H1 (cell line): ENCODE results near the gene GJC2. TPM values are rescaled to one million over a fixed set of nuclear protein-coding genes. Genes with fewer than 3 reads are reported as not detected.
A peak's percentile ranks its signal among the peaks of the same experiment; 100 is the strongest.

ENCODE experiments used
- CTCF ChIA-PET: fragments of 300-600 bp; sonication (Branson Sonifier 250); formaldehyde crosslinking; loops from one replicate; lab custom pipeline; 2021; ENCODE audit not compliant: partially characterized antibody; lab: Charles Lee
- POLR2A ChIA-PET: fragments of 300-600 bp; sonication (Branson Sonifier 250); formaldehyde crosslinking; loops from one replicate; lab custom pipeline; 2021; ENCODE audit warnings: inconsistent platforms; ENCODE audit not compliant: partially characterized antibody; lab: Charles Lee
- DNase-seq, 2 experiments: peaks; one replicate each; pipeline versions ENCODE4 v3.0.0 to v3.0.0-alpha.2; 2010 to 2022; ENCODE audit warnings: low spot score in 2 of 2, low read depth in 1 of 2, mixed read lengths in 1 of 2
- FAIRE-seq: peaks from 2 replicates; lab custom pipeline; 2011; peaks lifted over from hg19 to GRCh38; lab: Jason Lieb, UNC
- H2AFZ ChIP-seq: 2 replicates; pipeline ENCODE4 v1.8.1; 2012; ENCODE audit warnings: low read length, inconsistent platforms
- H2AK5ac ChIP-seq: 2 replicates; pipeline ENCODE4 v1.6.1; 2013; ENCODE audit warnings: low read depth, low read length
- H2BK120ac ChIP-seq: replicated peaks from 2 replicates; pipeline ENCODE3; 2013; ENCODE audit warnings: low read depth, low read length, inconsistent platforms
- H2BK12ac ChIP-seq: 2 replicates; pipeline ENCODE4 v1.6.1; 2013; ENCODE audit warnings: low read depth, low read length
- H2BK15ac ChIP-seq: 2 replicates; pipeline ENCODE4 v1.6.1; 2013; ENCODE audit warnings: low read length
- H2BK20ac ChIP-seq: 2 replicates; pipeline ENCODE4 v1.6.1; 2013; ENCODE audit warnings: low read length
- H2BK5ac ChIP-seq: 2 replicates; pipeline ENCODE4 v1.6.1; 2013; ENCODE audit warnings: low read depth, low read length
- H3K14ac ChIP-seq: 2 replicates; pipeline ENCODE4 v1.6.1; 2013; ENCODE audit warnings: inconsistent platforms; ENCODE audit not compliant: insufficient read length
- H3K18ac ChIP-seq: 2 replicates; pipeline ENCODE4 v1.6.1; 2013; ENCODE audit warnings: low read length; ENCODE audit errors: extremely low read depth
- H3K23ac ChIP-seq: 2 replicates; pipeline ENCODE4 v1.6.1; 2013; ENCODE audit warnings: inconsistent platforms; ENCODE audit not compliant: insufficient read length
- H3K23me2 ChIP-seq: 2 replicates; pipeline ENCODE4 v1.6.1; 2013; ENCODE audit warnings: low read depth, low read length
- H3K27ac ChIP-seq: 2 replicates; pipeline ENCODE4 v1.6.1; 2011; ENCODE audit warnings: low read depth, low read length, inconsistent platforms
- H3K27me3 ChIP-seq, 4 experiments: replicated peaks in 1 of 4; 1 replicate in 1 of 4; 2 replicates in 3 of 4; pipeline versions ENCODE4 v1.6.1 to v1.8.1; 2011 to 2013; ENCODE audit warnings: low read length in 3 of 4, mild to moderate bottlenecking in 3 of 4, inconsistent platforms in 2 of 4, mixed read lengths in 2 of 4, moderate library complexity in 1 of 4; ENCODE audit not compliant: control insufficient read depth in 3 of 4, insufficient read depth in 3 of 4; ENCODE audit errors: extremely low read depth in 1 of 4
- H3K36me3 ChIP-seq, 4 experiments: 2 replicates each; pipeline versions ENCODE4 v1.6.1 to v1.8.1; 2011 to 2013; ENCODE audit warnings: mild to moderate bottlenecking in 4 of 4, low read length in 3 of 4, moderate library complexity in 2 of 4, control low read depth in 1 of 4, inconsistent platforms in 1 of 4; ENCODE audit not compliant: insufficient read depth in 4 of 4, control insufficient read depth in 2 of 4
- H3K4ac ChIP-seq: replicated peaks from 2 replicates; pipeline ENCODE3; 2013; ENCODE audit warnings: low read length, low read depth, mixed read lengths, inconsistent platforms; ENCODE audit not compliant: insufficient read length
- H3K4me1 ChIP-seq, 4 experiments: replicated peaks in 1 of 4; 1 replicate in 1 of 4; 2 replicates in 3 of 4; pipeline versions ENCODE4 v1.6.1 to v1.8.1; 2011 to 2013; ENCODE audit warnings: low read length in 3 of 4, inconsistent platforms in 2 of 4, mixed read lengths in 1 of 4; ENCODE audit not compliant: insufficient read depth in 4 of 4, control insufficient read depth in 3 of 4
- H3K4me2 ChIP-seq, 2 experiments: 2 replicates each; pipeline versions ENCODE4 v1.6.1 to v1.8.1; 2011 to 2013; ENCODE audit warnings: low read depth in 2 of 2, low read length in 2 of 2, control low read depth in 1 of 2, inconsistent platforms in 1 of 2, mild to moderate bottlenecking in 1 of 2; ENCODE audit not compliant: insufficient read depth in 1 of 2
- H3K4me3 ChIP-seq, 4 experiments: fragments of 200-600, 300-600 bp in 1 of 4; sonication (generic), shearing (Covaris generic), sonication (Bioruptor Twin) in 1 of 4; 2 replicates each; pipeline versions ENCODE4 v1.5.1 to v1.8.1; 2011 to 2016; ENCODE audit warnings: low read length in 4 of 4, low read depth in 3 of 4, control low read depth in 2 of 4, inconsistent platforms in 2 of 4, mild to moderate bottlenecking in 2 of 4, mixed read lengths in 1 of 4, moderate library complexity in 1 of 4; ENCODE audit not compliant: insufficient read depth in 2 of 4; ENCODE audit errors: extremely low read depth in 1 of 4
- H3K56ac ChIP-seq: replicated peaks from 2 replicates; pipeline ENCODE3; 2013; ENCODE audit warnings: low read depth, mild to moderate bottlenecking, mixed read lengths, low read length, inconsistent platforms; ENCODE audit not compliant: insufficient read length
- H3K79me1 ChIP-seq: 2 replicates; pipeline ENCODE4 v1.6.1; 2013; ENCODE audit warnings: low read depth, low read length, control low read depth
- H3K79me2 ChIP-seq, 2 experiments: 2 replicates each; pipeline versions ENCODE4 v1.6.1 to v1.8.1; 2012 to 2013; ENCODE audit warnings: low read length in 2 of 2, mild to moderate bottlenecking in 2 of 2, inconsistent platforms in 1 of 2; ENCODE audit not compliant: insufficient read depth in 2 of 2, control insufficient read depth in 1 of 2
- H3K9ac ChIP-seq, 4 experiments: replicated peaks in 1 of 4; 1 replicate in 1 of 4; 2 replicates in 3 of 4; pipeline versions ENCODE4 v1.6.1 to v1.8.1; 2011 to 2013; ENCODE audit warnings: low read depth in 3 of 4, low read length in 3 of 4, control low read depth in 2 of 4, mild to moderate bottlenecking in 2 of 4, moderate library complexity in 2 of 4, inconsistent platforms in 1 of 4; ENCODE audit errors: extremely low read depth in 1 of 4
- H3K9me3 ChIP-seq, 2 experiments: 2 replicates each; pipeline versions ENCODE4 v1.6.1 to v1.8.1; 2012 to 2013; ENCODE audit warnings: mild to moderate bottlenecking in 2 of 2, moderate library complexity in 2 of 2, control low read depth in 1 of 2, inconsistent platforms in 1 of 2, low read depth in 1 of 2, low read length in 1 of 2, mixed read lengths in 1 of 2; ENCODE audit not compliant: insufficient read depth in 2 of 2
- H4K20me1 ChIP-seq, 2 experiments: replicated peaks in 1 of 2; 2 replicates each; pipeline versions ENCODE3 to v1.8.1; 2011 to 2013; ENCODE audit warnings: inconsistent platforms in 2 of 2, low read length in 2 of 2, mild to moderate bottlenecking in 1 of 2; ENCODE audit not compliant: insufficient read depth in 2 of 2, control insufficient read depth in 1 of 2
- H4K5ac ChIP-seq: 2 replicates; pipeline ENCODE4 v1.6.1; 2013; ENCODE audit warnings: low read length, low read depth, mixed read lengths, inconsistent platforms; ENCODE audit not compliant: insufficient read length
- H4K8ac ChIP-seq: 2 replicates; pipeline ENCODE4 v1.8.0; 2013; ENCODE audit warnings: mild to moderate bottlenecking, moderate library complexity, low read length, inconsistent platforms; ENCODE audit not compliant: insufficient read depth; ENCODE audit errors: extremely low read depth
- H4K91ac ChIP-seq: replicated peaks from 2 replicates; pipeline ENCODE3; 2013; ENCODE audit warnings: low read length, mixed read lengths, inconsistent platforms; ENCODE audit not compliant: insufficient read length
- CHD1 ChIP-seq: IDR thresholded peaks from 2 replicates; pipeline ENCODE4 v1.6.1; 2012; ENCODE audit warnings: low read depth, low read length, improper control_type of control experiment
- EZH2 ChIP-seq: fragments of 200-600 bp; sonication (generic); IDR thresholded peaks from 2 replicates; pipeline ENCODE4 v1.7.1; 2012; ENCODE audit warnings: low read depth, mild to moderate bottlenecking, moderate library complexity, low read length, inconsistent platforms; ENCODE audit not compliant: severe bottlenecking
- KDM5A ChIP-seq: fragments of 200-600 bp; IDR thresholded peaks from 2 replicates; pipeline ENCODE4 v1.7.1; 2012; ENCODE audit warnings: mild to moderate bottlenecking, low read length, inconsistent platforms, mixed read lengths
- MAX ChIP-seq: IDR thresholded peaks from 2 replicates; pipeline ENCODE4 v1.6.1; 2012; ENCODE audit warnings: inconsistent platforms
- NRF1 ChIP-seq: IDR thresholded peaks from 2 replicates; pipeline ENCODE4 v1.6.1; 2011; ENCODE audit warnings: mild to moderate bottlenecking, low read depth, low read length, improper control_type of control experiment
- POU5F1 ChIP-seq: IDR thresholded peaks from 2 replicates; pipeline ENCODE4 v1.6.1; 2011; ENCODE audit warnings: low read depth, mild to moderate bottlenecking, low read length, moderate library complexity
- RXRA ChIP-seq: IDR thresholded peaks from 2 replicates; pipeline ENCODE4 v1.6.1; 2011; ENCODE audit warnings: low read depth, mild to moderate bottlenecking, low read length, moderate library complexity; ENCODE audit not compliant: insufficient read depth
- SP4 ChIP-seq: IDR thresholded peaks from 2 replicates; pipeline ENCODE4 v1.6.1; 2012; ENCODE audit warnings: low read length, inconsistent platforms
- TEAD4 ChIP-seq: IDR thresholded peaks from 2 replicates; pipeline ENCODE4 v1.6.1; 2012; ENCODE audit warnings: low read depth, low read length, inconsistent platforms, mixed read lengths
- WGBS, 2 experiments: shearing (Covaris generic) in 1 of 2; methylation state at CpG; one replicate each; pipeline versions ENCODE4 v1.1.6 to v1.1.7; 2013 to 2015; ENCODE audit warnings: low lambda C conversion rate in 2 of 2, mixed read lengths in 2 of 2, inconsistent platforms in 1 of 2, low coverage in 1 of 2, missing lambda C conversion rate in 1 of 2; ENCODE audit not compliant: insufficient replicate concordance in 2 of 2, insufficient coverage in 1 of 2, insufficient read length in 1 of 2; ENCODE audit errors: extremely low coverage in 1 of 2, missing lambda C conversion rate in 1 of 2; 5-methylcytosine and 5-hydroxymethylcytosine counted together
- polyA plus RNA-seq, 7 experiments: library from polyadenylated mRNA; depleted of rRNA in 3 of 7; stranded (reverse) in 5 of 7; unstranded in 2 of 7; fragments of >200 nt in 5 of 7; fragments of 200-250 nt in 2 of 7; gene quantifications; 1 replicate in 5 of 7; 2 replicates in 1 of 7; 4 replicates in 1 of 7; pipeline versions ENCODE4 v1.2.1 to v1.2.3, GENCODE V29; 2011 to 2013; ENCODE audit warnings: missing spikeins in 2 of 7, mixed read lengths in 2 of 7
- total RNA-seq: library from RNA; stranded (reverse); fragmentation: NEBNext Ultra II Directional; extraction: Animal tissue kit (Norgen Biotek cat#: 25700); gene quantifications from 2 replicates; pipeline ENCODE4 v1.2.1, GENCODE V29; 2021

Gene GJC2
- total and polyA plus RNA-seq, 2 of the 8 experiments (the other 6 are each of a cell fraction or from before 2014, with no cell fraction given) = 0.17 to 0.54 TPM

- peaks cover 8% of the 10 kb centered on the region; the same call in 1 of the 2 replicates for H3K23me2 ChIP-seq
- H2BK12ac ChIP-seq = no peak overlapping the region
- no peak overlapping the region for H2AFZ ChIP-seq
- H3K56ac ChIP-seq = no peak overlapping the region
- H3K79me1 ChIP-seq = peaks cover 12% of the 10 kb centered on the region; the same call in 1 of the 2 replicates
- no peak overlapping the region for H3K4ac ChIP-seq
- DNase-seq = no peak
- peaks cover 3 to 16% (median 8%) of the 10 kb centered on the region in 4 experiments; a peak in 5 of 8 replicates for H3K36me3 ChIP-seq
- no peak overlapping the region for H3K4me3 ChIP-seq
- H2AK5ac ChIP-seq = no peak overlapping the region
- H2BK20ac ChIP-seq = no peak overlapping the region
- peaks cover 0 to 6% (median 5%) of the 10 kb centered on the region in 4 experiments; a peak in 2 of 7 replicates for H3K27me3 ChIP-seq
- no peak overlapping the region for H3K18ac ChIP-seq
- TF ChIP-seq SP4 (no peak), MAX (no peak), KDM5A (no peak), CHD1 (no peak), EZH2 (no peak), RXRA (no peak), NRF1 (no peak), TEAD4 (no peak), POU5F1 (no peak)
- H4K8ac ChIP-seq = peak overlapping the region; percentile 60; the same call in 1 of the 2 replicates
- H3K4me2 ChIP-seq = peak overlapping the region in 1 of 2 experiments; percentile 90; a peak in 2 of 4 replicates
- no peak overlapping the region for H4K91ac ChIP-seq
- POLR2A ChIA-PET = interaction anchor here (1.1 to 1.6 kb wide), 5 partner anchors 10 to 26 kb away, joined by 3 to 4 read pairs (median 4); partner anchors contain the start of gene ARF1
- CTCF ChIA-PET = interaction anchor here (0.9 to 1.8 kb wide), 4 partner anchors 16 to 364 kb away, joined by 3 to 8 read pairs (median 4); no protein-coding TSS in a partner anchor
- H3K9me3 ChIP-seq = no peaks in the 10 kb centered on the region
- no peak overlapping the region for H2BK15ac ChIP-seq
- WGBS, 2 experiments = 95% methylated on average over 19 of the region's 19 CpGs; no CpG with 5 or more reads in 1 of the 2 experiments
- no peak overlapping the region for H3K14ac ChIP-seq
- no peak overlapping the region for H4K5ac ChIP-seq
- no peak overlapping the region for H3K23ac ChIP-seq
- H4K20me1 ChIP-seq = peaks cover 0 to 13% of the 10 kb centered on the region in 2 experiments
- peaks cover 3 to 8% of the 10 kb centered on the region in 2 experiments; a peak in 2 of 4 replicates for H3K79me2 ChIP-seq
- no peak overlapping the region for H2BK120ac ChIP-seq
- H3K9ac ChIP-seq = no peak overlapping the region
- no peak overlapping the region for H2BK5ac ChIP-seq
- H3K4me1 ChIP-seq = peaks cover 0 to 7% (median under 1%) of the 10 kb centered on the region in 4 experiments; a peak in 6 of 7 replicates
- no peak overlapping the region for H3K27ac ChIP-seq
- FAIRE-seq = no peak
Observed at GRCh38 chr1:228107636-228108035, 42.1 kb upstream of the GJC2 start.
